ENCODE results near the gene CHD6.

DNA sequence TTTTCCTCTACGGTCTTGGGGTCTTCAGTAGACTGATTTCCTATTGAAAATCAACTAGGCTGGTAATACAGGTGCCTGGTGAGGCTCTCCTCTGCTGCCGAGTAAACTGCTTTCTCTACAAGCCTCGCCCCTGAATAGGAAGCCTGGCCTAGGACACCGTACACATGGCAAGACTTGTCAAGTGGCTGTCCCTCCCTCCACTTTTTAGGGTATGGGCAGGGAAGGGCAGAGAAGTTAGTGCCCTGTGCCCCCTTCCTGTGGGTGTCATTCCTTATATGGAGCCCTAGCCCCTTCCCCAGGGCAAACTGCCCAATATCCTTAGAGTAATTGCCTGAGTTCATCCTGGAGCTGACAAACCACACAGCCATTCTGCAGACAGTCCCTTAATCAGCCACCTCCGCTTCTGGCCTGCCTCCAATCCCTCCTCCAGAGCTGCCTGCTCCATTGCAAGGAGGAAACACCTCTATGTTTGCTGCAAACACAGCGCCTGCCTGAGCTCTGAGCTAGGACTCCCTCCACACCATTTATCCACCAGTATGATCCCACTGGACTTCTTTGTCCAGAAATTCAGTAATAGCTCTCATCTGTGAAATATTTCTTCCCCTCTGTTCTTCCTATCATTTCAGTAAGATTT is 93.1 kb downstream of the CHD6 start:
- TF ChIP-seq, protein P1, sequence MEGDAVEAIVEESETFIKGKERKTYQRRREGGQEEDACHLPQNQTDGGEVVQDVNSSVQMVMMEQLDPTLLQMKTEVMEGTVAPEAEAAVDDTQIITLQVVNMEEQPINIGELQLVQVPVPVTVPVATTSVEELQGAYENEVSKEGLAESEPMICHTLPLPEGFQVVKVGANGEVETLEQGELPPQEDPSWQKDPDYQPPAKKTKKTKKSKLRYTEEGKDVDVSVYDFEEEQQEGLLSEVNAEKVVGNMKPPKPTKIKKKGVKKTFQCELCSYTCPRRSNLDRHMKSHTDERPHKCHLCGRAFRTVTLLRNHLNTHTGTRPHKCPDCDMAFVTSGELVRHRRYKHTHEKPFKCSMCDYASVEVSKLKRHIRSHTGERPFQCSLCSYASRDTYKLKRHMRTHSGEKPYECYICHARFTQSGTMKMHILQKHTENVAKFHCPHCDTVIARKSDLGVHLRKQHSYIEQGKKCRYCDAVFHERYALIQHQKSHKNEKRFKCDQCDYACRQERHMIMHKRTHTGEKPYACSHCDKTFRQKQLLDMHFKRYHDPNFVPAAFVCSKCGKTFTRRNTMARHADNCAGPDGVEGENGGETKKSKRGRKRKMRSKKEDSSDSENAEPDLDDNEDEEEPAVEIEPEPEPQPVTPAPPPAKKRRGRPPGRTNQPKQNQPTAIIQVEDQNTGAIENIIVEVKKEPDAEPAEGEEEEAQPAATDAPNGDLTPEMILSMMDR (conservative IDR thresholded peaks at IDR 0.05; ENCODE audit: low read length) = no peak
- TF ChIP-seq EZH2phosphoT487 (IDR thresholded peaks at IDR 0.05; ENCODE audit: borderline replicate concordance, low read depth, low read length) = no peak

Data from OCI-LY7 (cell line).